Activated T-cell treated with anti-CD3 and anti-CD28 coated beads, Interleukin-2, amount 50 U/mL, for 4 hours (primary cell): ENCODE measurements around the gene TLNRD1. TPM values are rescaled to one million over a fixed set of nuclear protein-coding genes. Genes with fewer than 3 reads are reported as not detected.

ENCODE experiments used
- total RNA-seq, 3 donors: library from RNA; stranded (reverse); gene quantifications; one replicate each; pipeline ENCODE4 v1.2.1, GENCODE V29; 2021

Gene TLNRD1
- total RNA-seq, 3 donors from 2014 or later, result 42.6 to 46.5 (median 45.0) TPM

Other genes starting within 250 kb of the TLNRD1 start
- under 1 TPM; 0.30 to 0.51 (median 0.37) TPM for gene CEMIP, start 221.6 kb upstream of the TLNRD1 start, total RNA-seq
- 10 to 100 TPM; 22.2 to 24.0 (median 23.3) TPM for gene MESD, start 11.1 kb upstream of the TLNRD1 start, total RNA-seq
- not detected for gene CFAP161, start 133.3 kb downstream of the TLNRD1 start, total RNA-seq
- gene IL16, start 196.0 kb downstream of the TLNRD1 start, total RNA-seq, result 10 to 100 TPM; 43.5 to 57.6 (median 45.0) TPM